ENCODE results near the gene TDRD9.

DNA sequence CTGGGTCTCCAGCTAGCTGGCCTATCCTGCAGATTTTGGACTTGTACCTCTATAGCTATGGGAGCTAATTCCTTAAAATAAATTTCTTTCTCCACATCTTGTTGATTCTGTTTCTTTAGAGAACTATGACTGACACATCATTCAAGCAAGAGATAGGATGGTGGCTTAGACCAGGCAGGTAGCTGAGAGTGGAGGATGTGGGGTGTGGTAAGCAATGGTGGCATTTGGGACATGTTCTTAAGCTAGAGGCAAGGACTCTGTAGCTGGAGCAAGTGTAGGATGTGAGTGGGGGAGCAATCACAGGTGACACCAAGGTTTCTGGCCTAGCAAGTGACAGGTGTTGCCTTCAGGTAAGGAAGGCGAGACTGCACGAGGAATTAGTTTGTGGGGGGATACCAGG is 6.8 kb downstream of the TDRD9 start:
- TF ChIP-seq POLR2AphosphoS5 (IDR thresholded peaks at IDR 0.05; ENCODE audit: low read depth, low read length) = no peak
- no peak for TF ChIP-seq POLR2A (IDR thresholded peaks at IDR 0.05; ENCODE audit: low read depth, low read length)
- TF ChIP-seq TAF1 (IDR thresholded peaks at IDR 0.05; ENCODE audit: borderline replicate concordance, low read depth, low read length) = no peak

All from GM12892 (cell line).